NT2/D1 (cell line): ENCODE data around the gene WNK3.

ENCODE experiments used
- YY1 ChIP-seq: IDR thresholded peaks from 2 replicates; pipeline ENCODE4 v1.6.1; 2011; ENCODE audit not compliant: insufficient read length, insufficient read depth
- ZNF274 ChIP-seq: IDR thresholded peaks from 2 replicates; pipeline ENCODE4 v1.6.1; 2011; ENCODE audit warnings: mild to moderate bottlenecking, low read depth, low read length

DNA sequence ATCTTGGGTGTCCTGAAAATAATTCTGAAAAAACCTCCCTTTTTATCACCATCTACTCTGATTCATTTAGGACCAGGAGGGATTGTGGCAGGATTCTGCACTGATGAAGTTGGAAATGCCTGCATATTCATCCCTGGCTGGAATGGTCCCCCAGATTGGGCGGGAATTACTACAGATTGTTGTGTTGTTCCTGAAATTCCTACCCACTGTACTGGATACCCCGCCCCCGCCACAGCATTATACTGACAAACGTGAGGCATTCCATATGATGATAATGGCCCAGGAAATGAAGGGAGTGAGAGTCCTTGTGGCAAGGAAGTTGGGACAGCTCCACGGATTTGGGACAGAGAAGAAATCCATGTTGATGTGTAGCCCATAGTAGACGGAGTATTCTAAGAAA, 159.6 kb downstream of the WNK3 start:
- no peak for TF ChIP-seq YY1
- TF ChIP-seq ZNF274: no peak
